H9 (cell line): ENCODE measurements around the gene ANKRD11. TPM values are rescaled to one million over a fixed set of nuclear protein-coding genes. Genes with fewer than 3 reads are reported as not detected.
A peak's percentile ranks its signal among the peaks of the same experiment; 100 is the strongest.

ENCODE experiments used
- DNase-seq: peaks from one replicate; pipeline ENCODE4 v3.0.0-alpha.2; 2017
- H2AFZ ChIP-seq: one replicate; pipeline ENCODE4 v1.6.1; 2013; ENCODE audit warnings: mild to moderate bottlenecking, low read length, control low read depth, moderate library complexity
- H2AK5ac ChIP-seq: 2 replicates; pipeline ENCODE4 v1.6.1; 2013; ENCODE audit warnings: low read length, control low read depth, mixed read lengths; ENCODE audit not compliant: insufficient read length
- H2BK120ac ChIP-seq: one replicate; pipeline ENCODE4 v1.6.1; 2013; ENCODE audit warnings: low read depth, mild to moderate bottlenecking, low read length, control low read depth, inconsistent platforms; ENCODE audit not compliant: poor library complexity, severe bottlenecking
- H2BK12ac ChIP-seq: 2 replicates; pipeline ENCODE4 v1.6.1; 2013; ENCODE audit warnings: low read length, control low read depth, mixed read lengths, low read depth; ENCODE audit not compliant: insufficient read length
- H2BK15ac ChIP-seq: 2 replicates; pipeline ENCODE4 v1.6.1; 2013; ENCODE audit warnings: low read depth, low read length, control low read depth
- H2BK20ac ChIP-seq: one replicate; pipeline ENCODE4 v1.6.1; 2013; ENCODE audit warnings: low read depth, mild to moderate bottlenecking, low read length, control low read depth, inconsistent platforms; ENCODE audit not compliant: poor library complexity, severe bottlenecking
- H2BK5ac ChIP-seq: 2 replicates; pipeline ENCODE4 v1.6.1; 2013; ENCODE audit warnings: low read length, control low read depth, mixed read lengths; ENCODE audit not compliant: insufficient read length
- H3K14ac ChIP-seq: 2 replicates; pipeline ENCODE4 v1.6.1; 2013; ENCODE audit warnings: low read length, control low read depth; ENCODE audit not compliant: insufficient read depth
- H3K18ac ChIP-seq: 2 replicates; pipeline ENCODE4 v1.6.1; 2013; ENCODE audit warnings: low read depth, mild to moderate bottlenecking, mixed read lengths, low read length, control low read depth; ENCODE audit not compliant: insufficient read length
- H3K23ac ChIP-seq: 2 replicates; pipeline ENCODE4 v1.6.1; 2013; ENCODE audit warnings: low read length, control low read depth, mixed read lengths, low read depth; ENCODE audit not compliant: insufficient read length
- H3K23me2 ChIP-seq: 2 replicates; pipeline ENCODE4 v1.6.1; 2013; ENCODE audit warnings: low read depth, mild to moderate bottlenecking, mixed read lengths, low read length, control low read depth; ENCODE audit not compliant: insufficient read length, poor library complexity, severe bottlenecking
- H3K27ac ChIP-seq: 2 replicates; pipeline ENCODE4 v1.5.1; 2013; ENCODE audit warnings: low read length, control low read depth, mixed read lengths, low read depth; ENCODE audit not compliant: insufficient read length
- H3K27me3 ChIP-seq: 2 replicates; pipeline ENCODE4 v1.6.1; 2013; ENCODE audit warnings: low read length, control low read depth, inconsistent platforms; ENCODE audit not compliant: insufficient read depth
- H3K4ac ChIP-seq: 2 replicates; pipeline ENCODE4 v1.6.1; 2013; ENCODE audit warnings: low read depth, mild to moderate bottlenecking, control low read depth, inconsistent platforms, low read length, moderate library complexity
- H3K4me1 ChIP-seq: 2 replicates; pipeline ENCODE4 v1.6.1; 2013; ENCODE audit warnings: low read length, control low read depth, inconsistent platforms; ENCODE audit not compliant: insufficient read depth
- H3K4me2 ChIP-seq: 2 replicates; pipeline ENCODE4 v1.6.1; 2013; ENCODE audit warnings: low read length, control low read depth, mixed read lengths; ENCODE audit not compliant: insufficient read length, insufficient read depth
- H3K56ac ChIP-seq: 2 replicates; pipeline ENCODE4 v1.6.1; 2013; ENCODE audit warnings: low read depth, mild to moderate bottlenecking, mixed read lengths, low read length, control low read depth; ENCODE audit not compliant: insufficient read length
- H3K79me1 ChIP-seq: 2 replicates; pipeline ENCODE4 v1.6.1; 2013; ENCODE audit warnings: low read depth, mild to moderate bottlenecking, moderate library complexity, low read length, control low read depth, inconsistent platforms; ENCODE audit not compliant: insufficient read depth, poor library complexity, severe bottlenecking
- H3K79me2 ChIP-seq: 2 replicates; pipeline ENCODE4 v1.6.1; 2013; ENCODE audit warnings: low read length, control low read depth, inconsistent platforms; ENCODE audit not compliant: insufficient read depth
- H3K9ac ChIP-seq: 2 replicates; pipeline ENCODE4 v1.6.1; 2013; ENCODE audit warnings: low read length, control low read depth, mixed read lengths; ENCODE audit not compliant: insufficient read length; ENCODE audit errors: extremely low read depth
- H3K9me3 ChIP-seq: one replicate; pipeline ENCODE4 v1.6.1; 2013; ENCODE audit warnings: low read depth, low read length, inconsistent platforms; ENCODE audit not compliant: control insufficient read depth
- H3T11ph ChIP-seq: one replicate; pipeline ENCODE4 v1.6.1; 2013; ENCODE audit warnings: mild to moderate bottlenecking, low read length, control low read depth, inconsistent platforms
- H4K20me1 ChIP-seq: one replicate; pipeline ENCODE4 v1.6.1; 2013; ENCODE audit not compliant: control insufficient read depth, insufficient read length, insufficient read depth
- H4K5ac ChIP-seq: 2 replicates; pipeline ENCODE4 v1.6.1; 2013; ENCODE audit warnings: low read depth, mild to moderate bottlenecking, mixed read lengths, low read length, control low read depth; ENCODE audit not compliant: insufficient read length
- H4K8ac ChIP-seq: replicated peaks from 2 replicates; pipeline ENCODE4 v1.6.1; 2013; ENCODE audit warnings: low read length, control low read depth, mixed read lengths, low read depth; ENCODE audit not compliant: insufficient read length
- H4K91ac ChIP-seq: 2 replicates; pipeline ENCODE4 v1.6.1; 2013; ENCODE audit warnings: low read depth, mild to moderate bottlenecking, moderate library complexity, mixed read lengths, low read length, control low read depth; ENCODE audit not compliant: insufficient read length
- H3K27ac Mint-ChIP-seq, 3 experiments: 2 replicates in 2 of 3; 3 replicates in 1 of 3; pipeline ENCODE4 v1.8.0; 2020 to 2021; ENCODE audit warnings: mixed read lengths in 3 of 3, mild to moderate bottlenecking in 1 of 3, moderate library complexity in 1 of 3
- H3K27me3 Mint-ChIP-seq: 2 replicates; pipeline ENCODE4 v1.8.0; 2021; ENCODE audit warnings: low read depth, mild to moderate bottlenecking, moderate library complexity, mixed read lengths
- H3K36me3 Mint-ChIP-seq, 3 experiments: 2 replicates in 2 of 3; 3 replicates in 1 of 3; pipeline ENCODE4 v1.8.0; 2020 to 2021; ENCODE audit warnings: low read depth in 3 of 3, mixed read lengths in 3 of 3; ENCODE audit not compliant: insufficient read depth in 1 of 3
- H3K4me1 Mint-ChIP-seq, 2 experiments: 2 replicates each; pipeline ENCODE4 v1.8.0; 2020; ENCODE audit warnings: mixed read lengths in 2 of 2
- H3K4me3 Mint-ChIP-seq, 2 experiments: 2 replicates in 1 of 2; 3 replicates in 1 of 2; pipeline ENCODE4 v1.8.0; 2020 to 2021; ENCODE audit warnings: mild to moderate bottlenecking in 2 of 2, mixed read lengths in 2 of 2, moderate library complexity in 1 of 2
- H3K9me3 Mint-ChIP-seq, 2 experiments: 2 replicates in 1 of 2; 3 replicates in 1 of 2; pipeline ENCODE4 v1.8.0; 2020; ENCODE audit warnings: mild to moderate bottlenecking in 2 of 2, mixed read lengths in 2 of 2, moderate library complexity in 1 of 2
- CTCF ChIP-seq: fragments of 200-600 bp; sonication (generic); conservative IDR thresholded peaks from 3 replicates; pipeline ENCODE4 v1.8.0; 2021; ENCODE audit warnings: antibody characterized with exemption, mild to moderate bottlenecking
- WGBS: extraction: QIAGEN DNeasy Blood & Tissue Kit; methylation state at CpG from one replicate; pipeline ENCODE4 v1.1.7; 2013; ENCODE audit warnings: missing lambda C conversion rate, low lambda C conversion rate, mixed read lengths; ENCODE audit not compliant: insufficient read length; ENCODE audit errors: extremely low coverage; 5-methylcytosine and 5-hydroxymethylcytosine counted together
- total RNA-seq: library from RNA; stranded (reverse); gene quantifications from 2 replicates; pipeline ENCODE4 v1.2.1, GENCODE V29; 2021

The ANKRD11 gene
- total RNA-seq, 1 experiment from 2014 or later, result 181 TPM

- Mint-ChIP-seq H3K4me1 (peaks cover 46 to 57% of the 10 kb centered on the region in 2 experiments), H3K4me3 (peak overlapping the region; percentile 21 to 48), H3K27me3 (no peaks in the 10 kb centered on the region; the same call in none of the 2 replicates), H3K9me3 (no peaks in the 10 kb centered on the region; a peak in 1 of 5 replicates), H3K27ac (peak overlapping the region; percentile 95 to 99 (median 97)), H3K36me3 (peaks cover 9 to 28% (median 15%) of the 10 kb centered on the region in 3 experiments)
- Histone ChIP-seq H3K56ac (no peak overlapping the region), H2BK20ac (no peak overlapping the region), H3K18ac (peak overlapping the region; percentile 29), H3K4ac (no peak overlapping the region), H3K9ac (no peak overlapping the region), H2BK5ac (no peak overlapping the region), H3K4me2 (no peak overlapping the region), H2BK15ac (no peak overlapping the region), H3T11ph (no peak overlapping the region), H4K91ac (no peak overlapping the region), H3K27me3 (no peaks in the 10 kb centered on the region), H3K27ac (no peak overlapping the region), H4K8ac (no peak overlapping the region), H3K9me3 (no peaks in the 10 kb centered on the region), H3K4me1 (peaks cover 16% of the 10 kb centered on the region; the same call in 1 of the 2 replicates), H2BK12ac (no peak overlapping the region), H2AK5ac (no peak overlapping the region), H3K23me2 (no peaks in the 10 kb centered on the region), H4K5ac (no peak overlapping the region), H3K79me2 (no peaks in the 10 kb centered on the region; the same call in 1 of the 2 replicates), H3K79me1 (peaks cover 3% of the 10 kb centered on the region), H3K23ac (no peak overlapping the region), H4K20me1 (no peaks in the 10 kb centered on the region), H2AFZ (no peak overlapping the region), H3K14ac (peak overlapping the region; percentile 1; the same call in 1 of the 2 replicates), H2BK120ac (no peak overlapping the region)
- no peak for TF ChIP-seq CTCF
- DNase-seq, result no peak
- no CpG with 5 or more reads among the region's 16 CpGs for WGBS
Observed at GRCh38 chr16:89290472-89290871, 199.9 kb downstream of the ANKRD11 start.
